Peyer's patch (tissue), 4 donors: ENCODE measurements around the gene SYNC. TPM values are rescaled to one million over a fixed set of nuclear protein-coding genes. Genes with fewer than 3 reads are reported as not detected.
A peak's percentile ranks its signal among the peaks of the same experiment; 100 is the strongest.

ENCODE experiments used
- DNase-seq, 3 donors: peaks; one replicate each; pipeline ENCODE4 v3.0.0-alpha.2; 2017 to 2019
- H3K27ac ChIP-seq, 4 donors: fragments of 200-600 bp; sonication (generic); one replicate each; pipeline ENCODE4 v1.5.1; 2016 to 2019
- H3K27me3 ChIP-seq, 2 donors: fragments of 200-600 bp; sonication (generic); one replicate each; pipeline ENCODE4 v1.5.1; 2019
- H3K36me3 ChIP-seq, 3 donors: fragments of 200-600 bp; sonication (generic); one replicate each; pipeline ENCODE4 v1.5.1; 2016 to 2019
- H3K4me1 ChIP-seq, 4 donors: fragments of 200-600 bp; sonication (generic); one replicate each; pipeline ENCODE4 v1.5.1; 2016 to 2019
- H3K4me3 ChIP-seq, 4 donors: fragments of 200-600 bp; sonication (generic); 1 replicate in 3 of 4; 2 replicates in 1 of 4; pipeline ENCODE4 v1.5.1; 2016 to 2019; ENCODE audit warnings: mild to moderate bottlenecking in 1 of 4
- H3K9me3 ChIP-seq, 4 donors: fragments of 200-600 bp; sonication (generic); one replicate each; pipeline ENCODE4 v1.5.1; 2016 to 2019; ENCODE audit warnings: mild to moderate bottlenecking in 1 of 4
- POLR2A ChIP-seq, 2 donors: fragments of 450-650 bp; IDR thresholded peaks; one replicate each; pipeline ENCODE4 v1.5.1; 2017; ENCODE audit warnings: antibody characterized with exemption in 2 of 2, mild to moderate bottlenecking in 2 of 2, moderate library complexity in 2 of 2
- total RNA-seq, 4 donors: library from RNA; depleted of rRNA; stranded (reverse); fragments of >200 nt; gene quantifications; one replicate each; pipeline ENCODE4 v1.1.0, GENCODE V29; 2016
- TF ChIP-seq, protein P1 (sequence below), 6 experiments: fragments of 450-650 bp in 4 of 6; fragments of 200-600 bp in 2 of 6; sonication (generic) in 1 of 6; IDR thresholded peaks; one replicate each; pipeline ENCODE4 v1.5.1; 2017 to 2019; ENCODE audit warnings: antibody characterized with exemption in 6 of 6, mild to moderate bottlenecking in 3 of 6, moderate library complexity in 1 of 6

Gene SYNC
- total RNA-seq, 4 donors from 2014 or later, result 8.3 to 19.8 (median 9.2) TPM

DNA sequence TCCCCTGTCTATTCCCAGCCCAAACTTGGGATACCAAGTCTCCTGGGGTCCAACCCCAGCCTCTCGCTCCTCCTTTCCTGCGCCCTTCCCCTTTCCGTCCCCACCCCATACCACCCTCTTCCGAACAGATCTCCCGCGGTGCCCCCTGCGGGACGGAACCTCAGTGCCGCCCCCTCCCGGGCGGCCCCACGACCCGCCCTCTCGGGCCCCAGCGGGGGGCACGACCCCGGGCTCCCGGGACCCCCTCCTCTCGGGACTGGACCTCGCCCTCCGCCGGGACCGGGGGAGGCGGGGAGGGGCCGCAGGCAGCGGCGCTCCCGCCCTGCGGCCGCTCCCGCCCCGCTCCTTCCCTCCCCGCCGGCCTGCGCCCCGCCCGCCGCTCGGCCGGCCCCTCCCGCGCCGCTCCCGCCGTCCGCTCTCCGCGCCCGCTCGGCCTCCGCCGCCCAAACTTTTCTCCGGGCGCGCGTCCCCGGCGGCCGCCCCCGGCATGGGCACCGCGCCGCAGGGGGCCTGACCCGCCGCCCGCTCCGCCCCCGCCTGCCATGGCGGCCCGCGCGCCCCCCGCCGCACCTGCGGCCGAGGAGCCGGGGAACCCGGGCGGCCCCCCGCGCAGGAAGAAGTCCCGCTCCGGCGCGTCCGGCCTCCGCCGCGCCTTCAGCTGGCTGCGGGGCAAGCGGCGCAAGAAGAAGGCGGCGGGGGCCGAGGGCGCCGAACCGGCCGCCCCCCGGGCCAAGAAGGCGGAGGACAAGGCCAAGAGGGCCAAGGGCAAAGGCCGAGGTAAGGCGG lies 39.0 kb upstream of the SYNC start:
- peak overlapping the region; percentile 49 to 98 (median 96) for H3K27ac ChIP-seq
- no peaks in the 10 kb centered on the region for H3K27me3 ChIP-seq
- peak overlapping the region; percentile 52 to 86 (median 64) for H3K4me3 ChIP-seq
- peak in 1 of 3 donors; percentile 81 for DNase-seq
- no peaks in the 10 kb centered on the region for H3K9me3 ChIP-seq
- peaks cover 0 to 4% (median 0%) of the 10 kb centered on the region in 3 donors for H3K36me3 ChIP-seq
- peak in 1 of 2 donors; percentile 32 for TF ChIP-seq POLR2A (IDR thresholded peaks at IDR 0.05)
- TF ChIP-seq, protein P1, sequence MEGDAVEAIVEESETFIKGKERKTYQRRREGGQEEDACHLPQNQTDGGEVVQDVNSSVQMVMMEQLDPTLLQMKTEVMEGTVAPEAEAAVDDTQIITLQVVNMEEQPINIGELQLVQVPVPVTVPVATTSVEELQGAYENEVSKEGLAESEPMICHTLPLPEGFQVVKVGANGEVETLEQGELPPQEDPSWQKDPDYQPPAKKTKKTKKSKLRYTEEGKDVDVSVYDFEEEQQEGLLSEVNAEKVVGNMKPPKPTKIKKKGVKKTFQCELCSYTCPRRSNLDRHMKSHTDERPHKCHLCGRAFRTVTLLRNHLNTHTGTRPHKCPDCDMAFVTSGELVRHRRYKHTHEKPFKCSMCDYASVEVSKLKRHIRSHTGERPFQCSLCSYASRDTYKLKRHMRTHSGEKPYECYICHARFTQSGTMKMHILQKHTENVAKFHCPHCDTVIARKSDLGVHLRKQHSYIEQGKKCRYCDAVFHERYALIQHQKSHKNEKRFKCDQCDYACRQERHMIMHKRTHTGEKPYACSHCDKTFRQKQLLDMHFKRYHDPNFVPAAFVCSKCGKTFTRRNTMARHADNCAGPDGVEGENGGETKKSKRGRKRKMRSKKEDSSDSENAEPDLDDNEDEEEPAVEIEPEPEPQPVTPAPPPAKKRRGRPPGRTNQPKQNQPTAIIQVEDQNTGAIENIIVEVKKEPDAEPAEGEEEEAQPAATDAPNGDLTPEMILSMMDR (IDR thresholded peaks at IDR 0.05), result peak in 4 of 6 experiments; percentile 9 to 44 (median 40)
- H3K4me1 ChIP-seq, result peaks cover 0 to 30% (median 8%) of the 10 kb centered on the region in 4 donors

DNA sequence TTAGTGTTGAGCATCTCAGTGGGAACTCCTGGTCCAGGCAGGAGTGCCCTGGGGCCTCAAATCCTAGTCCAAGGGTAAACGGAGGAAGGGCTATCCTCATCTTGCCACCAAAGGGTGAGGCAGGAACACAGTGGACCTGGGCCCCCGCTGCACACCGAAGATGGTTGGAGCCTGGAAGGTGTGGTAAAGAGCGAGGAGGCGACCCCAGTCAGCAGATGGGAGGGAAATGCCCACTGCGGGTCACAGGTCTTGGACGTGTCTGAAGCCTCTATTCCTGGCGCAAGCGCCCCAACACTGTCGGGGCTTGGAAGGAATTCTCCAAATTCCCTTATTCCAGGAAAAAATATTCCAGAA lies 38.5 kb upstream of the SYNC start:
- no peaks in the 10 kb centered on the region for H3K9me3 ChIP-seq
- no peaks in the 10 kb centered on the region for H3K36me3 ChIP-seq
- H3K4me1 ChIP-seq, result peaks cover 0 to 31% (median 8%) of the 10 kb centered on the region in 4 donors
- no peak for DNase-seq
- TF ChIP-seq, protein P1 (IDR thresholded peaks at IDR 0.05), result no peak
- no peak for TF ChIP-seq POLR2A (IDR thresholded peaks at IDR 0.05)
- peak overlapping the region; percentile 50 to 86 (median 62) for H3K4me3 ChIP-seq
- H3K27me3 ChIP-seq, result no peaks in the 10 kb centered on the region
- peak overlapping the region in 3 of 4 donors; percentile 77 to 98 (median 97) for H3K27ac ChIP-seq

DNA sequence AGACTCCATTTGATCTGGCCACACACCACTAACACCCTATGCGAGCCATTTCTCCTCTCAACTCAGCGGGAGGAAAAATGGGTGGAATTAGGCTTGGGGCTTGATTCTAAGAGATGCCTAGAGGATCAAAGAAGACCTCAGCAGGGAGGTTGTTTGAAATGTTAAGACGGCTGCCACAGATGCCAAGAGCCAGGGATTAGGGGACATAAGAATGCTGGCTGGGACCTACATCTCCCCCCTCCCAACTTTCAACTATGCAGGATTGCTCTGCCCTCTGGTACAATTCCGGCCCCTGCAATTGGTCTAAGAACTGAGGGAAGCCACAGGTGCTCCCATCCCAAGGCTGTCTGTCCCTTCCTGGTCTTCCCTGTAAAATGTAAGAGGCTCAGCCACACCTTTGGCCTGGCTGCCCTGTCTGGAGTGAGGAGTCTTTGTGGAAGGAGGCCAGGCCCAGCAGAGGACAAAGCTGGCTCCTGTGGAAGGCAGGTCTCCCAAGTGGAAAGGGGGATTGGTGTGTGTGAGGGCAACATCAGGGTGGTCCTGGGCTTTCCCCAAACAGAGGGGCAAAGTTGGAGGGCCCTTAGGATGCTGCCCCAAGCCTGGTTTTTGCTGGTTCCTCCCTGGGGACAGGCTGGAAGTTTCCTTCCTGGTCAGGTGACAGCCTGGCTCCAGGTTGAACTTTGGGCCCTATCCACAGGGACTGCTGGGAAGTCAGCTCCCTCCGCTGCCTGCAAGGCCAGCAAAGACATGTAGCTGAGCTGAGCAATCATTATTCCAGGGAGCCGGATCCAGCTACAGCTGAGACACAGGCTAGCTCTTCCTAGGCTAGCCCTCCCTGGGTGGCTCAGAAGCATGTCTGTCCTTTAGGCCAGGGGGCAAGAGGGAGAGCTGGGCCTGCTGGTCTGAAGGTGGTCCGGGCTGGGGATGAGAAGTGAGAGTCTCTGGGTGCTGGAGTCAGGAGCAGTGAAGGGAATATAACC lies 34.5 kb upstream of the SYNC start:
- peak overlapping the region in 2 of 4 donors; percentile 12 to 22 for H3K4me3 ChIP-seq
- H3K27ac ChIP-seq, result peak overlapping the region in 3 of 4 donors; percentile 67 to 93 (median 87)
- H3K9me3 ChIP-seq, result no peaks in the 10 kb centered on the region
- H3K27me3 ChIP-seq, result no peaks in the 10 kb centered on the region
- DNase-seq, result peak in 2 of 3 donors; percentile 83 to 84
- H3K4me1 ChIP-seq, result peaks cover 0 to 24% (median 7%) of the 10 kb centered on the region in 4 donors
- TF ChIP-seq POLR2A (IDR thresholded peaks at IDR 0.05), result peak; percentile 58 to 83
- TF ChIP-seq, protein P1 (IDR thresholded peaks at IDR 0.05), result no peak
- no peaks in the 10 kb centered on the region for H3K36me3 ChIP-seq

DNA sequence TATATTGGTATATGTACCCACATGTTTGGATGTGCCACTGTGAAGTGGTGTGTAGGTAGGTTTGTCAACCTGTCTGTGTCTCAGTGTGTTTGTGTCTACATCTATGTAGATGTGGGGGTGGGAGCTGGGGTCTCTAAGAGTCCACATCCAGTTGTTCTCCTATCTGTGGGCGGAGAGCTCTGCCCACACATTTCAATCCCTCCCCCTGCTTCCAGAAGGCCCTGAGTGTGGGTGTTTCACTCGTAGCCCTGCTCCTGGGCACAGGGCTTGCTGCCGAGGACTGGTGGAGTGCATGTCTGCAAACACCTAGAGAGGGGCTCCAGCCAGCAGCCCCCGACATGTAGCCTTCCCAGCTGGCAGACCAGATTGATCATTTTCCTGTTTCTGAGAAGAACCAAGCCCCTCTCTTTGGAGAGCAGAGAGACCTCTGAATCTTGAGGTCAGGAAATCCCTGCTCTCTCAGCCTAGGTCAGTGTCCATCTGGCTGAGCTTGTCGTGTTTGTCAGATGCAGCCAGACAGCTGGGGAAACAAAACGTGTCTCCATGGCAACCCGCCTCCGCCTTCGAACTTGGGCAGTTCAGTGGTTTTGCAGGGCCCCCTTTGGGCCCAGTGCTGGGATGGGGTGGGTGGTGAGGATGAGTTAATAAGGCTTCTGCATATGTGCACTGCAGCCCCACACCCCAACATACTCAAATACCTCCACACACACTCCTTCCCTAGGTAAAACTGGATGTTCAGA lies 31.2 kb upstream of the SYNC start:
- H3K27me3 ChIP-seq, result no peaks in the 10 kb centered on the region
- TF ChIP-seq, protein P1 (IDR thresholded peaks at IDR 0.05), result no peak
- no peak for TF ChIP-seq POLR2A (IDR thresholded peaks at IDR 0.05)
- H3K9me3 ChIP-seq, result no peaks in the 10 kb centered on the region
- DNase-seq, result no peak
- H3K4me3 ChIP-seq, result no peak overlapping the region
- H3K4me1 ChIP-seq, result peaks cover 0 to 15% (median 3%) of the 10 kb centered on the region in 4 donors
- no peak overlapping the region for H3K27ac ChIP-seq
- no peaks in the 10 kb centered on the region for H3K36me3 ChIP-seq
